Activated T-cell treated with anti-CD3 and anti-CD28 coated beads, Interleukin-2, amount 50 U/mL, for 48 hours (primary cell): ENCODE data around the gene PRMT6.
"Not testable (repeated sequence)": the region's sequence is repeated elsewhere in the genome, so short reads cannot be mapped to it uniquely, and the experiment has no call there.

Experiments
- DNase-seq, 2 experiments: peaks; one replicate each; pipeline ENCODE4 v3.0.0-alpha.2; 2020

Gene PRMT6

DNA sequence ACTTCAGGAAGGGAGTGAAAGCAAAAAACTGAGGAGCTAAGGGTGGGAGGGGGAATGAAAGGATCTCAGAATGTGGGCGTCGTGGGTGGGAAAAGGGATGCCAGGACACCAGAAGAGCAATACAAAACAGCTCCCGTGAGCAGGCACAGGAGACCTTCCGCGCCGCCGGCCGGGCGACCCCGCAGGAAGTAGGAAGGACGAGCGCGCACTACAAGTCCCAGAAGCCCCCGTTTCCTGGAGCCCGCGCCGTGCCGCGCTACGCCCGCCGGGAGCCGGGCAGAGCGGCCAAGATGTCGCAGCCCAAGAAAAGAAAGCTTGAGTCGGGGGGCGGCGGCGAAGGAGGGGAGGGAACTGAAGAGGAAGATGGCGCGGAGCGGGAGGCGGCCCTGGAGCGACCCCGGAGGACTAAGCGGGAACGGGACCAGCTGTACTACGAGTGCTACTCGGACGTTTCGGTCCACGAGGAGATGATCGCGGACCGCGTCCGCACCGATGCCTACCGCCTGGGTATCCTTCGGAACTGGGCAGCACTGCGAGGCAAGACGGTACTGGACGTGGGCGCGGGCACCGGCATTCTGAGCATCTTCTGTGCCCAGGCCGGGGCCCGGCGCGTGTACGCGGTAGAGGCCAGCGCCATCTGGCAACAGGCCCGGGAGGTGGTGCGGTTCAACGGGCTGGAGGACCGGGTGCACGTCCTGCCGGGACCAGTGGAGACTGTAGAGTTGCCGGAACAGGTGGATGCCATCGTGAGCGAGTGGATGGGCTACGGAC, at the start of gene PRMT6:
TSS of gene PRMT6 (plus strand) at position 249 of the 771 bp plus-strand sequence. CDS start at position 291, 42 bp downstream.
- peak; percentile 87 to 88 for DNase-seq

DNA sequence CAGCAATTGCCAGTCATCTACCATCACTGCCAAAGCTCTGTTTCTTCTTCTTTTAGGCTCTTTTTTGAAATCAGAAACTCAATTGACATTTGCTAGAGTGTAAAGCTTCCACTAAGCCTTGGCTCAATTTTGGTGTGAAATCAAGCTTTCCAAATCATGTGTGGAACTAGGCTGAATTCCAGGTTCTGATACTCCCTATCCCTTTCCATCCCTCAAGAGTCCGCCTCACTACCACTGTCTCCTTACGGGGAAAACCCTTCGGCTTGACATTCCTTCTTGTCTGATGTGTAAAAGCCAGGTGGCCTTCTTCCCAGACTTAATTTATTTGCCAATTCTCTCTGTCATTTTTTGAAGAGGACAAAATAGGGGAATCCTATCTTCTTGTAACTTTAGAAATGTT, 47.2 kb upstream of the PRMT6 start:
- no peak for DNase-seq

- DNase-seq = no peak
Measured at GRCh38 chr1:107010582-107010981, 45.9 kb upstream of the PRMT6 start.

- DNase-seq = no peak
Measured at GRCh38 chr1:107016376-107016978, 40.0 kb upstream of the PRMT6 start.

DNA sequence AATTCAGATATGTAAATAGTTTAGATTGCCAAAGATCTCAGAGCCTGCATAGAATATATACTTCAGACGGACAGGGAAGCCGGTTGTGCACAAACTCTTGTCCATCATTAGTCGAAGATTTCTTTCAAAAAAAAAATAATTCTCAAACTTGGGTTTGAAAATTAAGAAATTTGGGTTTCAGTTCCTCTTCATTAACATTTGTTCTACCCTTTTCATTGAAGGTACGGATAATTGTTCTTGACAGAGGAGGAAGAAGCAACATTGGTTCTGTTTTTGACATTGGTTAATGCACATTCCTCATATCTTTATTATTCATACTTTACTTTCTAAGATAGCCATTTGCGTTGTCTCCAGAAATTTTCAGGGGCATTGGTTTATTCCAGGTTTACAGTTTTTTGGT, 38.0 kb upstream of the PRMT6 start:
- no peak for DNase-seq

DNA sequence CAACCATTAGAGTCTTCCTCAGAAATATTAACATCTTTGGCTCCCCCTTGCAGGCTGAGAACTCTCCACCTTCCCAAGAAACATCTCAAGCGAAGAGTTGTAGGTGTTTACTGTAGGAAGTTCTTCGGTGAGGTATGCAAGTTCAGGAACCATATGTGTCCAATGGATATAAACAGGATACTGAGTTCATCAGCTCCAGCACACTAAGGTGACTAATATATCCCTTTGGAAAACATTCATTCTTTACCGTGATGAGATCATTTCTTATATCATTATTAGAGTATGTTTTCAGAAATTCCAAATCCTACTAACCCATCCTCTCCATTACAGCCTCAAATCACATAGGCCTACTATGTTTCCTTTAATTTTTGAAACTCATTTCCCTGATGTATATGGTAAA, 37.3 kb upstream of the PRMT6 start:
- DNase-seq = no peak

DNA sequence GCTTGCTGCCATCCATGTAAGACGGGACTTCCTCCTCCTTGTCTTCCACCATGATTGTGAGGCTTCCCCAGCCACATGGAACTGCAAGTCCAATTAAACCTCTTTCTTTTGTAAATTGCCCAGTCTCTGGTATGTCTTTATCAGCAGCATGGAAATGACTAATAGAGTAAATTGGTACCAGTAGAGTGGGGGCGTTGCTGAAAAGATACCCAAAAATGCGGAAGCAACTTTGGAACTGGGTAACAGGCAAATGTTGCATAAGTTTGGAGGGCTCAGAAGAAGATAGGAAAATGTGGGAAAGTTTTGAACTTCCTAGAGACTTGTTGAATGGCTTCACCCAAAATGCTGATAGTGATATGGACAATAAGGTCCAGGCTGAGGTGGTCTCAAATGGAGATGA, 17.6 kb upstream of the PRMT6 start:
- not testable (repeated sequence) for DNase-seq

- not testable (repeated sequence) for DNase-seq
Measured at GRCh38 chr1:107044310-107045220, 11.9 kb upstream of the PRMT6 start.

DNA sequence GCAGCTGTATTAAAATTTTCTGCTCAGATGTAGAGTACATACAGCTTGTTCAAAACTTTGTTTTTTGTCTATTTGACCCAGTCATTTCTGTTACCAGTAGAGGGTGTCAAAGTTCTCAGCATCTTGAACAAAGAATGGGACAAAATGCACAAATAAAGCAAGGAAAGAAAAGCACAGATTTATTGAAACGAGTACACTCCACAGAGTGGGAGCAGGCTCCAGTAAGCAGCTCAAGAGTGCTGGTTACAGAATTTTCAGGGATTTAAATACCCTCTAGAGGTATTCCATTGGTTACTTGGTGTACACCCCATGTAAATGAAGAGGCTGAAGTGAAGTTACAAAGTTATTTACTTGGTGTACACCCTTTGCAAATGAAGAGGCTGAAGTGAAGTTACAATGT, 8.9 kb upstream of the PRMT6 start:
- DNase-seq = no peak

- DNase-seq = no peak
Measured at GRCh38 chr1:107048241-107048640, 8.2 kb upstream of the PRMT6 start.

DNA sequence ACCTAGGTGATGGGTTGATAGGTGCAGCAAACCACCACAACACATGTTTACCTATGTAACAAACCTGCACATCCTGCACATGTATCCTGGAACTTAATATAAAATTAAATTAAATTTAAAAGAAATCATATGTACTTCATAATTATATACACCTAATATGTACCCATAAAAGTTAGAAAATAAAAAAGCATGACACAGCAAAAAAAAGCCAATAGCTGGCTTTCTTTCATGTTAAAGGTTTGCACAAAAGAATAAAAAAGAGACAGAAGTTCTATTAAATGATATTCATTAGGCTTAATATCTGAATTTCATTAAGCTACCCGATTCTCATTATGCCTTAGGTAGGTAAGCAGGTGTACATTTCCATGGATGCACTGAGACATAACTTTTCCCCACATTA, 5.2 kb upstream of the PRMT6 start:
- no peak for DNase-seq

DNA sequence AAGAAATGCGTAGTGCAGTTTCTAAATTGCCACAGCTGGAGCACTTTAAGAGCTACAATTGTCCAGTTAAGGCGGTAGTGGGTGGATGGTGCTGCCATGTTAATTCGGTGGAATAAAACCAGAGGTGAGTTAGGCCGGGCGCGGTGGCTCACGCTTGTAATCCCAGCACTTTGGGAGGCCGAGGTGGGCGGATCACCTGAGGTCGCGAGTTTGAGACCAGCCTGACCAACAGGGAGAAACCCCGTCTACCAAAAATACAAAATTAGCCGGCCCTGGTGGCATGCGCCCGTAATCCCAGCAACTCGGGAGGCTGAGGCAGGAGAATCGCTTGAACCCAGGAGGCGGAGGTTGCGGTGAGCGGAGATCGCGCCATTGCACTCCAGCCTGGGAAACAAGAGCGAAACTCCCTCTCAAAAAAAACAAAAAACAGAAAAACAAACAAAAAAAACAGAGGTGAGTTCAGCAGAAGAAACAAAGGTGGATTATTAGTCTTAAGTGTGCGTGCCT, 502 bp upstream of the PRMT6 start:
- DNase-seq = peak in 1 of 2 experiments; percentile 17

DNA sequence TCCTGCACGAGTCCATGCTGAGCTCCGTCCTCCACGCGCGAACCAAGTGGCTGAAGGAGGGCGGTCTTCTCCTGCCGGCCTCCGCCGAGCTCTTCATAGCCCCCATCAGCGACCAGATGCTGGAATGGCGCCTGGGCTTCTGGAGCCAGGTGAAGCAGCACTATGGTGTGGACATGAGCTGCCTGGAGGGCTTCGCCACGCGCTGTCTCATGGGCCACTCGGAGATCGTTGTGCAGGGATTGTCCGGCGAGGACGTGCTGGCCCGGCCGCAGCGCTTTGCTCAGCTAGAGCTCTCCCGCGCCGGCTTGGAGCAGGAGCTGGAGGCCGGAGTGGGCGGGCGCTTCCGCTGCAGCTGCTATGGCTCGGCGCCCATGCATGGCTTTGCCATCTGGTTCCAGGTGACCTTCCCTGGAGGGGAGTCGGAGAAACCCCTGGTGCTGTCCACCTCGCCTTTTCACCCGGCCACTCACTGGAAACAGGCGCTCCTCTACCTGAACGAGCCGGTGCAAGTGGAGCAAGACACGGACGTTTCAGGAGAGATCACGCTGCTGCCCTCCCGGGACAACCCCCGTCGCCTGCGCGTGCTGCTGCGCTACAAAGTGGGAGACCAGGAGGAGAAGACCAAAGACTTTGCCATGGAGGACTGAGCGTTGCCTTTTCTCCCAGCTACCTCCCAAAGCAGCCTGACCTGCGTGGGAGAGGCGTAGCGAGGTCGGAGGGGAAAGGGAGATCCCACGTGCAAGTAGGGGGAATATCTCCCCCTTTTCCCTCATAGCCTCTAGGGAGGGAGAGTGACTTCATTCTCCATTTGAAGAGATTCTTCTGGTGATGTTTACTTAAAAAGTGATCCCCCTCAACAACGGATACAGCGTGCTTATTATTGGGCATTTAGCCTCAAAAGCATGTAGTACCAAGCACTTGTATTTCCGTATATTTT, 991 bp downstream of the PRMT6 start:
- peak; percentile 66 to 77 for DNase-seq

GRCh38 chr1:107058245-107059032, 2.0 kb downstream of the PRMT6 start:
- DNase-seq = no peak

- DNase-seq = no peak
Measured at GRCh38 chr1:107061886-107062285, 5.4 kb downstream of the PRMT6 start.

- no peak for DNase-seq
Measured at GRCh38 chr1:107073493-107073892, 17.0 kb downstream of the PRMT6 start.

DNA sequence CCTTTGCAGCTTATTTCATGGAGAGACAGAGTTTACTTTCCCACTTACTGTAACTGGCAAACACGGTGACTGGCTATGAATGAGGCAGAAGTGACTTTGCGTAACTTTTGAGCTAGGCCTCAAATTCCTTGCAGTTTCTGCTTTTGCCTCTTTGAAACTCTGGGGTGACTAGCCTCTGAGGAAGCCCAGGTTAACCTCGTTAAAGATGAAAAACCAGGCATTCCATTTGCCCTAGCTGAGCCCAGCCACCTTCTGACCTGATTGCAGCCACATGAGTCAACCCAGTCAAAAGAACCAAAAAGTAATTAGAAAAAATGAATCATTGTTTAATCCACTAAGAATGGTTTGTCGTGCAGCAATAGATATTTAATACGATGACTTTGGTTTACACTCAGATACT, 20.4 kb downstream of the PRMT6 start:
- DNase-seq = no peak

DNA sequence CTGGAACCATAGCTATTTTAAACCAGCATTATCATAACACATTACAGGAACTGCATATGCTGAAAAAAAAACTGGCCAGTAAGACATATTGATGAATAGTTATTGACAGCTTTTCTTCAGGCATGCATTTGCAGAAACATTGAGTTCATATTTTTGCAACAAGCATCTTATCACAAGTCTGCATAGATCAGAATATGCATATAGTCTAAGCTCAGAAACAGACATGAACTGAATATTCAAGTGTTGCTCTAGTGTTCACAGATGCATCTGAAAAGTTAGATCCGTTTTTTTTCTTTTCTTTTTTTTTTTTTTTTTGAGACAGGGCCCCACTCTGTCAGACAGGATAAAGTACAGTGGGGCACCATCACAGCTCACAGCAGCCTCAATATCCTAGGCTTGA, 22.8 kb downstream of the PRMT6 start:
- no peak for DNase-seq

DNA sequence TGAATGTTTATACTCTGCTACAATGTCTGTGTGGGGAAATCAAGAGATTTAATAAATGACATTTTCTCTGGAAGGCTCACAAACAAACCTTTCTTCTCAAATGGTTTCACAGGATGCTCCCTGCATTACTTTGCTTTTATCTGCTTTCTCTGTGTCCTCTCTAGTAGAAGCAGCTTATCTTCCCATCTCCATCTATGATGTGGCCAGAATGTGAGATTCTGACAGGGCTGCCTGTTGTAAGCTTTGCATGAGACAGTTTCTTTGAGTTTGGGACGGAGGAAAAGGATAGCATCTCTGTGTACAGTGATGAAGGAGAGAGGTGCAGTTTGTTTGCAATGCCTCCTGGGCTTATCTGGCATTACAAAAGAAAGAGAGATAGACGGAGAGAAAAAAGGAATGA, 24.6 kb downstream of the PRMT6 start:
- no peak for DNase-seq

GRCh38 chr1:107091418-107091817, 34.9 kb downstream of the PRMT6 start:
- no peak for DNase-seq

DNA sequence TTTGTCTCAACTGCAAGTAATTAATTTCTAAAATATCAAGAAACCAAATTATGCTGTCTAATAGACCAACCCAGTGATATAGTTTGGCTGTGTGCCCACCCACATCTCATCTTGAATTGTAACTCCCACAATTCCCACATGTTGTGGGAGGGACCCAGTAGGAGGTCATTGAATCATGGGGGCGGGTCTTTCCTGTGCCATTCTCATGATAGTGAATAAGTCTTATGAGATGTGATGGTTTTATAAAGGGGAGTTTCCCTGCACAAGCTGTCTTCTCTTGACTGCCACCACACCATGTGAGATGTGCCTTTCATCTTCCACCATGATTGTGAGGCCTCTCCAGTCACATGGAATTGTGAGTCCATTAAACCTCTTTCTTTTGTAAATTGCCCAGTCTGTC, 36.9 kb downstream of the PRMT6 start:
- not testable (repeated sequence) for DNase-seq
